ENCODE data around the gene ACVR1B. TPM values are rescaled to one million over a fixed set of nuclear protein-coding genes. Genes with fewer than 3 reads are reported as not detected.

Gene ACVR1B
- total RNA-seq, 1 donor from 2014 or later = 13.8 TPM

DNA sequence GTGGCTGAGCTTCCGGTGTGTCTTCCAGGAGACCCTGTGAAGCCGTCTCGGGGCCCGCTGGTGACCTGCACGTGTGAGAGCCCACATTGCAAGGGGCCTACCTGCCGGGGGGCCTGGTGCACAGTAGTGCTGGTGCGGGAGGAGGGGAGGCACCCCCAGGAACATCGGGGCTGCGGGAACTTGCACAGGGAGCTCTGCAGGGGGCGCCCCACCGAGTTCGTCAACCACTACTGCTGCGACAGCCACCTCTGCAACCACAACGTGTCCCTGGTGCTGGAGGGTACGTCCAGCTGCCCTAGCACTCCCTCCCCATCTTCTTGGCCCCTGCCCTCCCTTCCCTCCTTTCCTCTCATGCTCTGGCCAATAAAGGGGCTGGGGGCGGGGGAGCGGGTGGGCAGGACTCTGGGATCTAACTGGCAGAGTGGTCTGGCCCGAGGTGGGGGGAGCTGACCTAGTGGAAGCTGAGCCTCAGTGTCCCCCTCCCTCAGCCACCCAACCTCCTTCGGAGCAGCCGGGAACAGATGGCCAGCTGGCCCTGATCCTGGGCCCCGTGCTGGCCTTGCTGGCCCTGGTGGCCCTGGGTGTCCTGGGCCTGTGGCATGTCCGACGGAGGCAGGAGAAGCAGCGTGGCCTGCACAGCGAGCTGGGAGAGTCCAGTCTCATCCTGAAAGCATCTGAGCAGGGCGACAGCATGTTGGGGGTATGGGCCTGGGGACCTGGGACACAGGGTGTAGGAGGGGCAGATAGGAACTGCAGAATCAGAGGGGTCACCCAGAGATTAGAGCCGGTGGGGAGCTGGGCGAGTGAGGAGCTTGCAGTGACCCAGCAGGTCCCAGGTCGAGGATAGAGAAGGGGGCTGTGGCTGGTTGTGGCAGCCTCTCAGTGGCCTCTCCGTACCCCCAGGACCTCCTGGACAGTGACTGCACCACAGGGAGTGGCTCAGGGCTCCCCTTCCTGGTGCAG lies 38.1 kb upstream of the ACVR1B start:
- Mint-ChIP-seq H3K27ac (ENCODE audit: unreplicated experiment) (no peak overlapping the region), H3K27me3 (ENCODE audit: low read depth, unreplicated experiment) (peaks cover 48% of the 10 kb centered on the region), H3K36me3 (ENCODE audit: low read depth, unreplicated experiment) (no peaks in the 10 kb centered on the region), H3K9me3 (ENCODE audit: unreplicated experiment) (peaks cover 2% of the 10 kb centered on the region), H3K4me1 (ENCODE audit: low read depth, unreplicated experiment) (peaks cover 8% of the 10 kb centered on the region), H3K4me3 (ENCODE audit: unreplicated experiment) (no peak overlapping the region)
- H3K9ac ChIP-seq (ENCODE audit: low read length) = no peak overlapping the region
- no peak overlapping the region for H2AFZ ChIP-seq (ENCODE audit: low read depth, low read length)
- no peak overlapping the region for H3K27ac ChIP-seq (ENCODE audit: low read depth, low read length)
- H4K20me1 ChIP-seq (ENCODE audit: insufficient read depth, low read length) = no peaks in the 10 kb centered on the region
- H3K4me3 ChIP-seq (ENCODE audit: insufficient read depth, low read depth, low read length) = no peak overlapping the region
- no peaks in the 10 kb centered on the region for H3K79me2 ChIP-seq (ENCODE audit: insufficient read depth, low read length)
- TF ChIP-seq, protein P1, sequence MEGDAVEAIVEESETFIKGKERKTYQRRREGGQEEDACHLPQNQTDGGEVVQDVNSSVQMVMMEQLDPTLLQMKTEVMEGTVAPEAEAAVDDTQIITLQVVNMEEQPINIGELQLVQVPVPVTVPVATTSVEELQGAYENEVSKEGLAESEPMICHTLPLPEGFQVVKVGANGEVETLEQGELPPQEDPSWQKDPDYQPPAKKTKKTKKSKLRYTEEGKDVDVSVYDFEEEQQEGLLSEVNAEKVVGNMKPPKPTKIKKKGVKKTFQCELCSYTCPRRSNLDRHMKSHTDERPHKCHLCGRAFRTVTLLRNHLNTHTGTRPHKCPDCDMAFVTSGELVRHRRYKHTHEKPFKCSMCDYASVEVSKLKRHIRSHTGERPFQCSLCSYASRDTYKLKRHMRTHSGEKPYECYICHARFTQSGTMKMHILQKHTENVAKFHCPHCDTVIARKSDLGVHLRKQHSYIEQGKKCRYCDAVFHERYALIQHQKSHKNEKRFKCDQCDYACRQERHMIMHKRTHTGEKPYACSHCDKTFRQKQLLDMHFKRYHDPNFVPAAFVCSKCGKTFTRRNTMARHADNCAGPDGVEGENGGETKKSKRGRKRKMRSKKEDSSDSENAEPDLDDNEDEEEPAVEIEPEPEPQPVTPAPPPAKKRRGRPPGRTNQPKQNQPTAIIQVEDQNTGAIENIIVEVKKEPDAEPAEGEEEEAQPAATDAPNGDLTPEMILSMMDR (IDR thresholded peaks at IDR 0.05; ENCODE audit: insufficient read depth, low read depth, low read length) = no peak
- TF ChIP-seq EZH2 (IDR thresholded peaks at IDR 0.05; ENCODE audit: insufficient read depth, low read length) = no peak
- H3K27me3 ChIP-seq (ENCODE audit: insufficient read depth, low read length) = no peaks in the 10 kb centered on the region
- H3K9me3 ChIP-seq (ENCODE audit: insufficient read depth, low read depth, low read length) = no peaks in the 10 kb centered on the region
- DNase-seq (ENCODE audit: low read depth) (no peak), FAIRE-seq (no peak)
- H3K36me3 ChIP-seq (ENCODE audit: insufficient read depth, low read length) = no peaks in the 10 kb centered on the region
- no peaks in the 10 kb centered on the region for H3K4me1 ChIP-seq (ENCODE audit: insufficient read depth, low read length)
- no peak overlapping the region for H3K4me2 ChIP-seq (ENCODE audit: low read length)

DNA sequence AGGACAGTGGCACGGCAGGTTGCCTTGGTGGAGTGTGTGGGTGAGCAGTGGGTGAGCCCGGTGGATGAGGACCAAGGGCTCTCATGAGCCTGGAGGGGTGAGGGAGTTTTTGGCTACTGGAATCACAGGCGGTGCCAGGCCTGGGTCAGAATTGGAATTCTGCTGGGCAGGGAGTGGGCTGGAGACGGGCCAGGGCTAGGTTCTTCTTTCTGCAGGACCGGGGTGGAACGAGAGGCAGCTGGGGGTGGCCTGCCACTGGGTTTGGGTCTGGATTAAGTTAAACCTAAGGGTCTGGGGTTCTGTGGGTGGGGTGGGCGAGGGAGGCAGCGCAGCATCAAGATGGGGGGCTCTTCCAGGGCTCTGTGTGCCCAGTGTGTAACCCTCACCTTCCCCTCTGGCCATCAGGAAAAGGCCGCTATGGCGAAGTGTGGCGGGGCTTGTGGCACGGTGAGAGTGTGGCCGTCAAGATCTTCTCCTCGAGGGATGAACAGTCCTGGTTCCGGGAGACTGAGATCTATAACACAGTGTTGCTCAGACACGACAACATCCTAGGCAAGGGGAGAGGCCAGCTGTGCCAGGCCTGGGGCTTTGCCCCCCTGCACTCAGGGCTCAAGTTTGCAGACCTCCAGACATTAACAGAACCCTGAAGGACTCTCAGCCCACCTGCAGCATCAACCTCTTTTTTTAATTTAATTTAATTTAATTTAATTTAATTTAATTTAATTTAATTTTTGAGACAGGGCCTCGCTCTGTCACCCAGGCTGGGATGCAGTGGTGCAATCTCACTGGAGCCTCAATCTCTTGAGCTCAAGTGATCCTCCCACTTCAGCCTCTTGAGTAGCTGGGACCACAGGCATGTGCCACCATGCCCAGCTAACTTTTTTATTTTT lies 37.2 kb upstream of the ACVR1B start:
- H3K9me3 ChIP-seq (ENCODE audit: insufficient read depth, low read depth, low read length) = no peaks in the 10 kb centered on the region
- H3K9ac ChIP-seq (ENCODE audit: low read length) = no peak overlapping the region
- H4K20me1 ChIP-seq (ENCODE audit: insufficient read depth, low read length) = no peaks in the 10 kb centered on the region
- H3K4me2 ChIP-seq (ENCODE audit: low read length) = no peak overlapping the region
- peaks cover 8% of the 10 kb centered on the region for H3K4me1 Mint-ChIP-seq (ENCODE audit: low read depth, unreplicated experiment)
- no peak overlapping the region for H3K27ac ChIP-seq (ENCODE audit: low read depth, low read length)
- H3K36me3 Mint-ChIP-seq (ENCODE audit: low read depth, unreplicated experiment) = no peaks in the 10 kb centered on the region
- no peak for FAIRE-seq
- H3K79me2 ChIP-seq (ENCODE audit: insufficient read depth, low read length) = no peaks in the 10 kb centered on the region
- H3K4me1 ChIP-seq (ENCODE audit: insufficient read depth, low read length) = no peaks in the 10 kb centered on the region
- no peak overlapping the region for H3K4me3 Mint-ChIP-seq (ENCODE audit: unreplicated experiment)
- H3K27ac Mint-ChIP-seq (ENCODE audit: unreplicated experiment) = no peak overlapping the region
- H3K27me3 ChIP-seq (ENCODE audit: insufficient read depth, low read length) = no peaks in the 10 kb centered on the region
- no peak for DNase-seq (ENCODE audit: low read depth)
- H3K27me3 Mint-ChIP-seq (ENCODE audit: low read depth, unreplicated experiment) = peaks cover 42% of the 10 kb centered on the region
- H3K4me3 ChIP-seq (ENCODE audit: insufficient read depth, low read depth, low read length) = no peak overlapping the region
- no peak for TF ChIP-seq EZH2 (IDR thresholded peaks at IDR 0.05; ENCODE audit: insufficient read depth, low read length)
- TF ChIP-seq, protein P1 (IDR thresholded peaks at IDR 0.05; ENCODE audit: insufficient read depth, low read depth, low read length) = no peak
- no peaks in the 10 kb centered on the region for H3K36me3 ChIP-seq (ENCODE audit: insufficient read depth, low read length)
- peaks cover 2% of the 10 kb centered on the region for H3K9me3 Mint-ChIP-seq (ENCODE audit: unreplicated experiment)
- no peak overlapping the region for H2AFZ ChIP-seq (ENCODE audit: low read depth, low read length)

Data from astrocyte (in vitro differentiated cells and primary cell).